SK-N-SH (cell line): ENCODE results near the gene VEGFD. TPM values are rescaled to one million over a fixed set of nuclear protein-coding genes. Genes with fewer than 3 reads are reported as not detected.

Source experiments
- CHD2 ChIP-seq: fragments of 150-350 bp; IDR thresholded peaks from 2 replicates; pipeline ENCODE4 v1.6.1; 2018; ENCODE audit warnings: low read length; ENCODE audit not compliant: partially characterized antibody
- CTCF ChIP-seq: fragments of 200-600 bp; sonication (generic); IDR thresholded peaks from 2 replicates; pipeline ENCODE4 v1.6.1; 2017; ENCODE audit warnings: antibody characterized with exemption, mild to moderate bottlenecking, moderate library complexity
- ELF1 ChIP-seq: IDR thresholded peaks from 2 replicates; pipeline ENCODE4 v1.4.0; 2012
- EZH2phosphoT487 ChIP-seq: fragments of 200-600 bp; sonication (generic); IDR thresholded peaks from 2 replicates; pipeline ENCODE4 v1.6.1; 2017; ENCODE audit warnings: low read depth, mixed run types, mild to moderate bottlenecking, antibody characterized with exemption, moderate library complexity, borderline replicate concordance
- FOXM1 ChIP-seq: IDR thresholded peaks from 2 replicates; pipeline ENCODE4 v1.4.0; 2012; ENCODE audit warnings: low read depth, mild to moderate bottlenecking
- GABPA ChIP-seq: IDR thresholded peaks from 2 replicates; pipeline ENCODE4 v1.4.0; 2012; ENCODE audit warnings: low read depth, mild to moderate bottlenecking
- GATA2 ChIP-seq: sonication (generic); formaldehyde crosslinking; IDR thresholded peaks from 2 replicates; pipeline ENCODE4 v1.5.0; 2020; ENCODE audit warnings: mild to moderate bottlenecking, missing genetic modification reagents
- MAX ChIP-seq: IDR thresholded peaks from 2 replicates; pipeline ENCODE4 v1.4.0; 2012; ENCODE audit warnings: low read depth
- NRF1 ChIP-seq: IDR thresholded peaks from 2 replicates; pipeline ENCODE4 v1.6.1; 2012; ENCODE audit warnings: low read depth, mild to moderate bottlenecking, low read length
- PBX3 ChIP-seq: IDR thresholded peaks from 2 replicates; pipeline ENCODE4; 2012
- RAD21 ChIP-seq: IDR thresholded peaks from 2 replicates; pipeline ENCODE4 v1.6.1; 2012; ENCODE audit warnings: mild to moderate bottlenecking, low read length
- RFX5 ChIP-seq: IDR thresholded peaks from 2 replicates; pipeline ENCODE4 v1.6.1; 2012; ENCODE audit warnings: mild to moderate bottlenecking, improper control_type of control experiment, low read length
- SIN3A ChIP-seq: IDR thresholded peaks from 2 replicates; pipeline ENCODE4 v1.6.1; 2012; ENCODE audit warnings: low read depth, mild to moderate bottlenecking, low read length, moderate library complexity, borderline replicate concordance
- TCF12 ChIP-seq: IDR thresholded peaks from 2 replicates; pipeline ENCODE4 v1.4.0; 2012
- TEAD4 ChIP-seq: IDR thresholded peaks from 2 replicates; pipeline ENCODE4 v1.4.0; 2012; ENCODE audit warnings: mild to moderate bottlenecking, borderline replicate concordance; ENCODE audit not compliant: insufficient read depth
- ZBTB33 ChIP-seq: IDR thresholded peaks from 2 replicates; pipeline ENCODE4 v1.4.0; 2012; ENCODE audit warnings: low read depth, borderline replicate concordance
- polyA plus RNA-seq, 3 experiments: library from polyadenylated mRNA; depleted of rRNA; stranded (reverse); fragments of >200 nt; gene quantifications; 2 replicates each; pipeline ENCODE4 v1.2.3, GENCODE V29; 2012

Gene VEGFD
- polyA plus RNA-seq, 1 of the 3 experiments (the other 2 are of a cell fraction): 5.3 TPM

- TF ChIP-seq PBX3 (no peak), EZH2phosphoT487 (no peak), NRF1 (peak; percentile 86), CHD2 (peak; percentile 81), RAD21 (no peak), ZBTB33 (0 out of 2 replicates have a peak, but pooled peaks have one; percentile 16), ELF1 (no peak), GABPA (peak; percentile 46), FOXM1 (no peak), CTCF (no peak), TEAD4 (no peak), RFX5 (no peak), TCF12 (no peak), GATA2 (CRISPR knock-in tag) (no peak), SIN3A (peak; percentile 49; the same call in 1 of the 2 replicates), MAX (no peak; the same call in 1 of the 2 replicates)
Measured at GRCh38 chrX:15335135-15336022, 48.8 kb downstream of the VEGFD start, which contains the start of gene PIGA (continued).
